Fibroblast of villous mesenchyme (primary cell): ENCODE data around the gene SLC16A7. TPM values are rescaled to one million over a fixed set of nuclear protein-coding genes. Genes with fewer than 3 reads are reported as not detected.

ENCODE experiments used
- DNase-seq: peaks from one replicate; pipeline ENCODE4 v3.0.0-alpha.2; 2010; ENCODE audit warnings: low read depth
- H3K4me3 ChIP-seq: 2 replicates; pipeline ENCODE4 v1.5.1; 2011; ENCODE audit warnings: low read depth, mild to moderate bottlenecking, low read length
- total RNA-seq: library from RNA; depleted of rRNA; stranded (reverse); fragments of >200 nt; gene quantifications from 2 replicates; pipeline ENCODE4 v1.2.3, GENCODE V29; 2012
- TF ChIP-seq, protein P1 (sequence below): IDR thresholded peaks from 2 replicates; pipeline ENCODE4 v1.5.1; 2012; ENCODE audit warnings: low read depth, mild to moderate bottlenecking, low read length; ENCODE audit not compliant: insufficient read depth

Gene SLC16A7
- total RNA-seq, 1 donor = 32.0 TPM

- no peak overlapping the region for H3K4me3 ChIP-seq
- TF ChIP-seq, protein P1, sequence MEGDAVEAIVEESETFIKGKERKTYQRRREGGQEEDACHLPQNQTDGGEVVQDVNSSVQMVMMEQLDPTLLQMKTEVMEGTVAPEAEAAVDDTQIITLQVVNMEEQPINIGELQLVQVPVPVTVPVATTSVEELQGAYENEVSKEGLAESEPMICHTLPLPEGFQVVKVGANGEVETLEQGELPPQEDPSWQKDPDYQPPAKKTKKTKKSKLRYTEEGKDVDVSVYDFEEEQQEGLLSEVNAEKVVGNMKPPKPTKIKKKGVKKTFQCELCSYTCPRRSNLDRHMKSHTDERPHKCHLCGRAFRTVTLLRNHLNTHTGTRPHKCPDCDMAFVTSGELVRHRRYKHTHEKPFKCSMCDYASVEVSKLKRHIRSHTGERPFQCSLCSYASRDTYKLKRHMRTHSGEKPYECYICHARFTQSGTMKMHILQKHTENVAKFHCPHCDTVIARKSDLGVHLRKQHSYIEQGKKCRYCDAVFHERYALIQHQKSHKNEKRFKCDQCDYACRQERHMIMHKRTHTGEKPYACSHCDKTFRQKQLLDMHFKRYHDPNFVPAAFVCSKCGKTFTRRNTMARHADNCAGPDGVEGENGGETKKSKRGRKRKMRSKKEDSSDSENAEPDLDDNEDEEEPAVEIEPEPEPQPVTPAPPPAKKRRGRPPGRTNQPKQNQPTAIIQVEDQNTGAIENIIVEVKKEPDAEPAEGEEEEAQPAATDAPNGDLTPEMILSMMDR = no peak
- DNase-seq = peak; percentile 87
Measured at GRCh38 chr12:59699421-59700152, 103.8 kb downstream of the SLC16A7 start.

DNA sequence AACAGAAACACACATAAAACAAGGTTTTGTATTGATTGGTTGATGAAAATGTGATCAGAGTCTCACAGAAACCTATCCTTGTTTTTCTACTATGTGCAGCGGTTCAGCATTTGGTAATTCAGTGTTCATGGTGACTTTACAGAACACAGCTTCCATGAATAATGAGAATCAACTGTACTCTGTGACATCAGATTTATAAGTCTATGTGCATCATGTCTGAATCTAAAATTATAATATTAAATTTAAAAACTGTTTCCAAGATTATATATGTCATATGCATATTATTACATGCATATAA, 104.3 kb downstream of the SLC16A7 start:
- TF ChIP-seq, protein P1 = no peak
- DNase-seq = no peak
- no peak overlapping the region for H3K4me3 ChIP-seq

DNA sequence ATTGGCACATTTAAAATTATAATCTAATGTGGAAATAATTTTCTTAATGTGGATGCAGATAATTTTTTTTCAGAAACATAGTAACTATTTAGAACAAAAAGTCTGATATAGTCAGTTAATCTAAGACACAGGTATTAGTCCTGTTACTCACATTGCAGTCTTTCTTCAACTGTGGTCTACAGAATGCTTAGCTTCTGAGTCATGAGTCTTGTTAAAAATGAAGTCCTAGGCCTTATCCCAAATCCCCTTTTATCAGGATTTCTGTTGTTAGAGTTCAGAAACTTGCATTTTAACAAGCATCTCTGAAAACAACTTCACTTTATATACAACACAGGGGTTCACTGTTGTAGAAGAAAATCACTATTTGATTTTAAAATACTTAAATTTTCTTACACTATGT, 112.2 kb downstream of the SLC16A7 start:
- TF ChIP-seq, protein P1 = no peak
- DNase-seq = peak; percentile 68
- no peak overlapping the region for H3K4me3 ChIP-seq

- H3K4me3 ChIP-seq = no peak overlapping the region
- TF ChIP-seq, protein P1 = no peak
- DNase-seq = no peak
Measured at GRCh38 chr12:59708484-59708883, 112.7 kb downstream of the SLC16A7 start.

- DNase-seq = no peak
- H3K4me3 ChIP-seq = no peak overlapping the region
- TF ChIP-seq, protein P1 = no peak
Measured at GRCh38 chr12:59710004-59710628, 114.3 kb downstream of the SLC16A7 start.

- TF ChIP-seq, protein P1 = no peak
- H3K4me3 ChIP-seq = no peak overlapping the region
- no peak for DNase-seq
Measured at GRCh38 chr12:59710964-59711363, 115.1 kb downstream of the SLC16A7 start.
